Thymus (tissue), 11 donors: Measurements from ENCODE around the gene SCAANT1. TPM values are rescaled to one million over a fixed set of nuclear protein-coding genes. Genes with fewer than 3 reads are reported as not detected.

Experiments
- DNase-seq, 9 donors: peaks; one replicate each; pipeline ENCODE4 v3.0.0-alpha.2; 2013; ENCODE audit warnings: low spot score in 9 of 9, low read depth in 6 of 9, missing footprints in 1 of 9
- H3K27ac ChIP-seq, 2 donors: one replicate each; pipeline ENCODE4 v1.5.1; 2013; ENCODE audit warnings: control low read depth in 1 of 2, low read depth in 1 of 2, low read length in 1 of 2, mild to moderate bottlenecking in 1 of 2, moderate library complexity in 1 of 2
- H3K27me3 ChIP-seq, 2 donors: one replicate each; pipeline ENCODE4 v1.5.1; 2013; ENCODE audit warnings: low read length in 1 of 2; ENCODE audit not compliant: control insufficient read depth in 2 of 2, insufficient read depth in 1 of 2
- H3K36me3 ChIP-seq, 2 donors: one replicate each; pipeline ENCODE4 v1.5.1; 2013; ENCODE audit warnings: low read length in 1 of 2, mild to moderate bottlenecking in 1 of 2, moderate library complexity in 1 of 2; ENCODE audit not compliant: control insufficient read depth in 2 of 2, insufficient read depth in 2 of 2
- H3K4me1 ChIP-seq, 2 donors: one replicate each; pipeline ENCODE4 v1.5.1; 2013; ENCODE audit warnings: low read length in 2 of 2; ENCODE audit not compliant: control insufficient read depth in 2 of 2, insufficient read depth in 2 of 2
- H3K4me3 ChIP-seq, 2 donors: one replicate each; pipeline ENCODE4 v1.5.1; 2013; ENCODE audit warnings: low read length in 2 of 2, control low read depth in 1 of 2, mild to moderate bottlenecking in 1 of 2
- H3K9me3 ChIP-seq, 2 donors: one replicate each; pipeline ENCODE4 v1.5.1; 2013; ENCODE audit warnings: low read length in 1 of 2, mild to moderate bottlenecking in 1 of 2; ENCODE audit not compliant: control insufficient read depth in 2 of 2, insufficient read depth in 1 of 2
- WGBS: extraction: QIAGEN DNeasy Blood & Tissue Kit; methylation state at CpG from one replicate; pipeline ENCODE4 v1.1.7; 2013; 5-methylcytosine and 5-hydroxymethylcytosine counted together
- polyA plus RNA-seq: library from polyadenylated mRNA; stranded (reverse); fragments of 200-250 nt; gene quantifications from one replicate; pipeline ENCODE4 v1.2.3, GENCODE V29; 2013
- total RNA-seq: library from RNA; stranded (reverse); fragments of 120-200 nt; gene quantifications from one replicate; pipeline ENCODE4 v1.2.4, GENCODE V29; 2013
- donor health status: healthy.

Gene SCAANT1
- total and polyA plus RNA-seq, 2 donors: not detected

GRCh38 chr3:63937661-63938651 is 25.8 kb upstream of the SCAANT1 start:
- H3K27me3 ChIP-seq: no peaks in the 10 kb centered on the region
- H3K36me3 ChIP-seq: peaks cover 0 to 7% of the 10 kb centered on the region in 2 donors
- H3K9me3 ChIP-seq: no peaks in the 10 kb centered on the region
- DNase-seq: no peak
- no peak overlapping the region for H3K4me3 ChIP-seq
- H3K27ac ChIP-seq: no peak overlapping the region
- 92% methylated on average over 6 of the region's 6 CpGs for WGBS
- peaks cover 2 to 4% of the 10 kb centered on the region in 2 donors for H3K4me1 ChIP-seq

- Histone ChIP-seq H3K27me3 (no peaks in the 10 kb centered on the region), H3K4me3 (no peak overlapping the region), H3K27ac (no peak overlapping the region), H3K36me3 (peaks cover 0 to 7% of the 10 kb centered on the region in 2 donors), H3K4me1 (peaks cover 2 to 4% of the 10 kb centered on the region in 2 donors), H3K9me3 (no peaks in the 10 kb centered on the region)
- 93% methylated on average over 4 of the region's 4 CpGs for WGBS
- no peak for DNase-seq
These were observed 24.7 kb upstream of the SCAANT1 start for GRCh38 chr3:63936925-63937324.

- WGBS: 86% methylated on average over 6 of the region's 6 CpGs
- Histone ChIP-seq H3K27me3 (no peaks in the 10 kb centered on the region), H3K4me1 (peaks cover 2 to 4% of the 10 kb centered on the region in 2 donors), H3K9me3 (no peaks in the 10 kb centered on the region), H3K36me3 (peaks cover 0 to 8% of the 10 kb centered on the region in 2 donors), H3K27ac (no peak overlapping the region), H3K4me3 (no peak overlapping the region)
- DNase-seq: peak in 1 of 9 donors; percentile 21
These were observed 22.1 kb upstream of the SCAANT1 start for GRCh38 chr3:63934041-63934866.

GRCh38 chr3:63933459-63933858 is 21.3 kb upstream of the SCAANT1 start:
- Histone ChIP-seq H3K9me3 (no peaks in the 10 kb centered on the region), H3K4me3 (no peak overlapping the region), H3K4me1 (peaks cover 2 to 4% of the 10 kb centered on the region in 2 donors), H3K27me3 (no peaks in the 10 kb centered on the region), H3K27ac (peak overlapping the region in 1 of 2 donors; percentile 12), H3K36me3 (peaks cover 0 to 11% of the 10 kb centered on the region in 2 donors)
- no peak for DNase-seq
- WGBS: 96% methylated on average over 1 of the region's 1 CpG

GRCh38 chr3:63932509-63933212 is 20.5 kb upstream of the SCAANT1 start:
- H3K27ac ChIP-seq: no peak overlapping the region
- H3K4me1 ChIP-seq: peaks cover 2 to 4% of the 10 kb centered on the region in 2 donors
- peaks cover 0 to 13% of the 10 kb centered on the region in 2 donors for H3K36me3 ChIP-seq
- no peak overlapping the region for H3K4me3 ChIP-seq
- WGBS: 92% methylated on average over 3 of the region's 3 CpGs
- DNase-seq: no peak
- H3K27me3 ChIP-seq: no peaks in the 10 kb centered on the region
- no peaks in the 10 kb centered on the region for H3K9me3 ChIP-seq

- Histone ChIP-seq H3K36me3 (peaks cover 0 to 18% of the 10 kb centered on the region in 2 donors), H3K9me3 (no peaks in the 10 kb centered on the region), H3K27me3 (no peaks in the 10 kb centered on the region), H3K4me1 (peaks cover 2 to 4% of the 10 kb centered on the region in 2 donors), H3K4me3 (no peak overlapping the region), H3K27ac (no peak overlapping the region)
- DNase-seq: no peak
- WGBS: 99% methylated on average over 3 of the region's 3 CpGs
These were observed 19.1 kb upstream of the SCAANT1 start for GRCh38 chr3:63931290-63931689.

GRCh38 chr3:63927422-63928280 is 15.5 kb upstream of the SCAANT1 start:
- DNase-seq: no peak
- H3K36me3 ChIP-seq: peaks cover 16 to 50% of the 10 kb centered on the region in 2 donors
- no peaks in the 10 kb centered on the region for H3K27me3 ChIP-seq
- no peak overlapping the region for H3K27ac ChIP-seq
- 96% methylated on average over 10 of the region's 10 CpGs for WGBS
- no peak overlapping the region for H3K4me3 ChIP-seq
- no peaks in the 10 kb centered on the region for H3K4me1 ChIP-seq
- H3K9me3 ChIP-seq: no peaks in the 10 kb centered on the region

- 98% methylated on average over 4 of the region's 4 CpGs for WGBS
- Histone ChIP-seq H3K4me1 (no peaks in the 10 kb centered on the region), H3K9me3 (no peaks in the 10 kb centered on the region), H3K4me3 (no peak overlapping the region), H3K27me3 (no peaks in the 10 kb centered on the region), H3K27ac (no peak overlapping the region), H3K36me3 (peaks cover 22 to 55% of the 10 kb centered on the region in 2 donors)
- no peak for DNase-seq
These were observed 14.1 kb upstream of the SCAANT1 start for GRCh38 chr3:63926309-63926708.
